Neural progenitor cell (in vitro differentiated cells): ENCODE results near the gene PTGER2. TPM values are rescaled to one million over a fixed set of nuclear protein-coding genes. Genes with fewer than 3 reads are reported as not detected.

ENCODE experiments used
- DNase-seq: peaks from one replicate; pipeline ENCODE4 v3.0.0-alpha.2; 2016; ENCODE audit warnings: low spot score
- H2AFZ ChIP-seq: fragments of 200-600 bp; sonication (generic); replicated peaks from 2 replicates; pipeline ENCODE4 v1.6.1; 2016; ENCODE audit warnings: antibody characterized with exemption
- H3F3A ChIP-seq: fragments of 200-600 bp; sonication (generic); 2 replicates; pipeline ENCODE4 v1.6.1; 2016; ENCODE audit warnings: antibody characterized with exemption, low read depth
- H3K27ac ChIP-seq: fragments of 200-600 bp; sonication (generic); 2 replicates; pipeline ENCODE4 v1.5.1; 2016; ENCODE audit warnings: mild to moderate bottlenecking
- H3K27me3 ChIP-seq: fragments of 200-600 bp; sonication (generic); 2 replicates; pipeline ENCODE4 v1.6.1; 2016; ENCODE audit warnings: mild to moderate bottlenecking, moderate library complexity
- H3K36me3 ChIP-seq: fragments of 200-600 bp; sonication (generic); 2 replicates; pipeline ENCODE4 v1.5.1; 2016
- H3K4me1 ChIP-seq: fragments of 200-600 bp; sonication (generic); 2 replicates; pipeline ENCODE4 v1.6.1; 2016; ENCODE audit warnings: mixed run types
- H3K4me2 ChIP-seq: fragments of 200-600 bp; sonication (generic); 2 replicates; pipeline ENCODE4 v1.6.1; 2016
- H3K4me3 ChIP-seq: fragments of 200-600 bp; sonication (generic); 2 replicates; pipeline ENCODE4 v1.5.1; 2016
- H3K79me2 ChIP-seq: fragments of 200-600 bp; sonication (generic); 2 replicates; pipeline ENCODE4 v1.6.1; 2016; ENCODE audit warnings: low read depth
- H3K9ac ChIP-seq: fragments of 200-600 bp; sonication (generic); 2 replicates; pipeline ENCODE4 v1.6.1; 2016
- H3K9me3 ChIP-seq: fragments of 200-600 bp; sonication (generic); 2 replicates; pipeline ENCODE4 v1.5.1; 2016; ENCODE audit warnings: low read depth
- H4K20me1 ChIP-seq: fragments of 200-600 bp; sonication (generic); 2 replicates; pipeline ENCODE4 v1.6.1; 2016; ENCODE audit warnings: low read depth
- H3K27ac Mint-ChIP-seq: 3 replicates; pipeline ENCODE4 v1.8.0; 2021; ENCODE audit warnings: mixed read lengths
- H3K27me3 Mint-ChIP-seq: 2 replicates; pipeline ENCODE4 v1.8.0; 2022; ENCODE audit warnings: low read depth, mild to moderate bottlenecking, inconsistent platforms, moderate library complexity, mixed read lengths; ENCODE audit not compliant: insufficient read depth
- H3K36me3 Mint-ChIP-seq: 3 replicates; pipeline ENCODE4 v1.8.0; 2021; ENCODE audit warnings: mixed read lengths
- H3K4me1 Mint-ChIP-seq: 3 replicates; pipeline ENCODE4 v1.8.0; 2021; ENCODE audit warnings: mixed read lengths
- H3K4me3 Mint-ChIP-seq: 3 replicates; pipeline ENCODE4 v1.8.0; 2021; ENCODE audit warnings: mild to moderate bottlenecking, moderate library complexity, mixed read lengths
- H3K9me3 Mint-ChIP-seq: 3 replicates; pipeline ENCODE4 v1.8.0; 2020; ENCODE audit warnings: mixed read lengths
- EZH2 ChIP-seq: fragments of 200-600 bp; sonication (generic); IDR thresholded peaks from 2 replicates; pipeline ENCODE4 v1.6.1; 2017; ENCODE audit warnings: antibody characterized with exemption, mild to moderate bottlenecking, moderate library complexity
- EZH2phosphoT487 ChIP-seq: fragments of 200-600 bp; sonication (generic); IDR thresholded peaks from 2 replicates; pipeline ENCODE4 v1.6.1; 2017; ENCODE audit warnings: antibody characterized with exemption
- total RNA-seq: library from RNA; depleted of rRNA; stranded (reverse); fragments of >200 nt; gene quantifications from 2 replicates; pipeline ENCODE4 v1.2.3, GENCODE V29; 2015; ENCODE audit warnings: low replicate concordance
- TF ChIP-seq, protein P1 (sequence below): fragments of 200-600 bp; sonication (generic); IDR thresholded peaks from 2 replicates; pipeline ENCODE4 v1.5.1; 2017; ENCODE audit warnings: antibody characterized with exemption, mild to moderate bottlenecking

The PTGER2 gene
- total RNA-seq, 1 donor from 2014 or later: not detected

DNA sequence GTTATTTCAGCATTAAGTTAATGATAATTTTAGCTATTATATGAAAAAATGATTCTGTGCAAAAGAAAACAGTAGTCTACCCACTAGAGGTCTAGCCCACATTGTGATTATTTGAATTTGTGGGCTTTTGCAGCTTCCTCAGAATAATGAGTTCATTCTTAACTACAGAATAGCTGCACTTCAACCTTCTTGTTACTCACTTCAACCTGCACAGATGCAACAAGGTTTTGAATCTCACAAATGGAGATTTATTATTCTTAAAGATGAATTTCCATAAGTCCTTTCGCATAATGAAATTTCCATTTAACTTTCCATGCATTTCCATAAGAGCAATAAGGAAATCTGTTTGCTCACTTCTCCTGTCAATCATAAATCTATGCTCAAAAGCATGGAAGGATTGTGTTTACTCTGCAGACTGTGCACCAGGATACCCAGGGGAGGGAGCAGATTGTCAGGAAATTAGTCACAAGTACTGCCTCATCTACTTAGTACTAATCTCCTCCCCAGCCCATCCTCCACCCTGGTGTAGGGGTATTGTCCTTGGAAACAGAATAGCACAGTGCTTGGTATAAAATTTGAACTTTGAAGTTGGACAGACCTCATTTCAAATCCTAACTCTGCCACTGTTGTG is 24.1 kb downstream of the PTGER2 start:
- no peak for TF ChIP-seq EZH2phosphoT487
- no peak for TF ChIP-seq EZH2
- TF ChIP-seq, protein P1, sequence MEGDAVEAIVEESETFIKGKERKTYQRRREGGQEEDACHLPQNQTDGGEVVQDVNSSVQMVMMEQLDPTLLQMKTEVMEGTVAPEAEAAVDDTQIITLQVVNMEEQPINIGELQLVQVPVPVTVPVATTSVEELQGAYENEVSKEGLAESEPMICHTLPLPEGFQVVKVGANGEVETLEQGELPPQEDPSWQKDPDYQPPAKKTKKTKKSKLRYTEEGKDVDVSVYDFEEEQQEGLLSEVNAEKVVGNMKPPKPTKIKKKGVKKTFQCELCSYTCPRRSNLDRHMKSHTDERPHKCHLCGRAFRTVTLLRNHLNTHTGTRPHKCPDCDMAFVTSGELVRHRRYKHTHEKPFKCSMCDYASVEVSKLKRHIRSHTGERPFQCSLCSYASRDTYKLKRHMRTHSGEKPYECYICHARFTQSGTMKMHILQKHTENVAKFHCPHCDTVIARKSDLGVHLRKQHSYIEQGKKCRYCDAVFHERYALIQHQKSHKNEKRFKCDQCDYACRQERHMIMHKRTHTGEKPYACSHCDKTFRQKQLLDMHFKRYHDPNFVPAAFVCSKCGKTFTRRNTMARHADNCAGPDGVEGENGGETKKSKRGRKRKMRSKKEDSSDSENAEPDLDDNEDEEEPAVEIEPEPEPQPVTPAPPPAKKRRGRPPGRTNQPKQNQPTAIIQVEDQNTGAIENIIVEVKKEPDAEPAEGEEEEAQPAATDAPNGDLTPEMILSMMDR: no peak
- peaks cover 3% of the 10 kb centered on the region for H3K27me3 Mint-ChIP-seq
- no peaks in the 10 kb centered on the region for H3F3A ChIP-seq
- H3K9me3 Mint-ChIP-seq: no peaks in the 10 kb centered on the region
- H3K27ac ChIP-seq: no peak overlapping the region
- no peaks in the 10 kb centered on the region for H3K4me1 Mint-ChIP-seq
- H3K9me3 ChIP-seq: no peaks in the 10 kb centered on the region
- H3K36me3 ChIP-seq: no peaks in the 10 kb centered on the region
- H2AFZ ChIP-seq: no peak overlapping the region
- H3K27ac Mint-ChIP-seq: no peak overlapping the region
- no peaks in the 10 kb centered on the region for H3K4me1 ChIP-seq
- no peaks in the 10 kb centered on the region for H3K27me3 ChIP-seq
- no peaks in the 10 kb centered on the region for H3K79me2 ChIP-seq
- H4K20me1 ChIP-seq: no peaks in the 10 kb centered on the region
- no peak overlapping the region for H3K4me3 ChIP-seq
- no peak overlapping the region for H3K4me3 Mint-ChIP-seq
- H3K36me3 Mint-ChIP-seq: no peaks in the 10 kb centered on the region
- no peak overlapping the region for H3K4me2 ChIP-seq
- H3K9ac ChIP-seq: no peak overlapping the region
- DNase-seq: no peak

DNA sequence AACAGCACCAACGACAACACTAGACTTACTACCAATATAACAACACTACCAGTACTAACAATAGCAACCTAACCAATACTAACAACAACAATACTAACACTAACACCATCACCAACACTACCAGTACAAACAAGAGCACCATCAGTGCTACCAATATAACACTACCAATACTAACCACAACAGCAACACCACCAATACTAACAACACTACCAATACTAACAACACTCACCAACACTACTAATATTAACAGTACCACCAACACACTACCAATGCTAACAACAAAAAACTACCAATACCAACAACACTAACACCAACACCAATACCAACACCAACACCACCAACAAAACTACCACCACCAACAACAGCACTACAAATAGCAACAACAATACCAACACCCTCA is 25.1 kb downstream of the PTGER2 start:
- H3K4me2 ChIP-seq: no peak overlapping the region
- no peaks in the 10 kb centered on the region for H3K79me2 ChIP-seq
- H3K4me3 ChIP-seq: no peak overlapping the region
- H3K9me3 ChIP-seq: no peaks in the 10 kb centered on the region
- no peak overlapping the region for H3K4me3 Mint-ChIP-seq
- H3K36me3 ChIP-seq: no peaks in the 10 kb centered on the region
- H3K4me1 ChIP-seq: no peaks in the 10 kb centered on the region
- H3K27me3 ChIP-seq: no peaks in the 10 kb centered on the region
- H2AFZ ChIP-seq: no peak overlapping the region
- H3K27me3 Mint-ChIP-seq: peaks cover 3% of the 10 kb centered on the region
- no peaks in the 10 kb centered on the region for H3K9me3 Mint-ChIP-seq
- DNase-seq: no peak
- no peaks in the 10 kb centered on the region for H3K36me3 Mint-ChIP-seq
- TF ChIP-seq EZH2phosphoT487: no peak
- TF ChIP-seq, protein P1: no peak
- no peak overlapping the region for H3K27ac Mint-ChIP-seq
- no peaks in the 10 kb centered on the region for H3F3A ChIP-seq
- no peaks in the 10 kb centered on the region for H3K4me1 Mint-ChIP-seq
- H3K27ac ChIP-seq: no peak overlapping the region
- H3K9ac ChIP-seq: no peak overlapping the region
- H4K20me1 ChIP-seq: no peaks in the 10 kb centered on the region

DNA sequence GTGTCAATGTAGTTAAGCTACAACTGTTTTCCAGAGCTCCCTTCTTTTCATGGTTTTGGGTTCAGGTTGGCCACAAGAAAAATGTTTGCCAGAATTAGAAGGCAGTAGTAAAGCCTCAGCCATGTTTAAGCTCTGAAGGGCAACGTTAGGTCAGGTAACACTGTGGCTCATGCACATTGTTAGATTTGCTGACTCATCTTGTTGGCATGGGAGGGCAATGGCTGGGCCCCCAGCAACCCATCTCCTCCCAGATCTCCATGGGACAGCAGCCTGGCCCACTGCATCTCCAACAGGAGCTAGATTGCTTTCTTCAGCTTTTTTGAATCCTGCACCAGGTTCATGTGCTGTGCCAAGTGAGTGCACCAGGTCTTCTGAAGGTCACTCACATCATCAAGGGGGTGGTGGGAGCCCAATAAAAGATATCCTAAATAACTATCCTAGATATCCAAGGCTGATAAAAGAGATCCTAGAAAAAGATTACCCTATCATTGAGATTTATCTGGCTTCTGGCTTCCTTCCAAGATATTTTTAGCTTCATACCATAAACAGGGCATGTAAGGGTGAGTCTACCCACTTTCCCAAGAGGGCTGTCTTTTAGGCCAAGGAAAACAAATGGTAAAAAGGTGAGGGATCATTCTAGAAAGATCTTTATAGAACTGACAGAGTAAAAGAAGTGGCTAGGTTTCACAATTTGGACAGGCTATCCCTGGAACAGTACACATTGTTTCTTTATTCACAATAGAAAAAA is 28.9 kb downstream of the PTGER2 start:
- no peak overlapping the region for H3K4me3 ChIP-seq
- H3K79me2 ChIP-seq: no peaks in the 10 kb centered on the region
- Mint-ChIP-seq H3K27me3 (no peaks in the 10 kb centered on the region), H3K4me1 (no peaks in the 10 kb centered on the region), H3K9me3 (no peaks in the 10 kb centered on the region), H3K27ac (no peak overlapping the region), H3K4me3 (no peak overlapping the region), H3K36me3 (no peaks in the 10 kb centered on the region)
- H3K4me2 ChIP-seq: no peak overlapping the region
- H3K27ac ChIP-seq: no peak overlapping the region
- no peaks in the 10 kb centered on the region for H3F3A ChIP-seq
- H2AFZ ChIP-seq: no peak overlapping the region
- no peaks in the 10 kb centered on the region for H3K4me1 ChIP-seq
- no peaks in the 10 kb centered on the region for H3K27me3 ChIP-seq
- no peaks in the 10 kb centered on the region for H3K36me3 ChIP-seq
- DNase-seq: no peak
- no peaks in the 10 kb centered on the region for H3K9me3 ChIP-seq
- H3K9ac ChIP-seq: no peak overlapping the region
- TF ChIP-seq EZH2 (no peak), EZH2phosphoT487 (no peak)
- TF ChIP-seq, protein P1: no peak
- no peaks in the 10 kb centered on the region for H4K20me1 ChIP-seq
